Peyer's patch (tissue), 4 donors: ENCODE measurements around the gene DRG2. TPM values are rescaled to one million over a fixed set of nuclear protein-coding genes. Genes with fewer than 3 reads are reported as not detected.

Experiments
- DNase-seq, 3 donors: peaks; one replicate each; pipeline ENCODE4 v3.0.0-alpha.2; 2017 to 2019
- H3K27ac ChIP-seq, 4 donors: fragments of 200-600 bp; sonication (generic); one replicate each; pipeline ENCODE4 v1.5.1; 2016 to 2019
- H3K27me3 ChIP-seq, 2 donors: fragments of 200-600 bp; sonication (generic); one replicate each; pipeline ENCODE4 v1.5.1; 2019
- H3K36me3 ChIP-seq, 3 donors: fragments of 200-600 bp; sonication (generic); one replicate each; pipeline ENCODE4 v1.5.1; 2016 to 2019
- H3K4me1 ChIP-seq, 4 donors: fragments of 200-600 bp; sonication (generic); one replicate each; pipeline ENCODE4 v1.5.1; 2016 to 2019
- H3K4me3 ChIP-seq, 4 donors: fragments of 200-600 bp; sonication (generic); 1 replicate in 3 of 4; 2 replicates in 1 of 4; pipeline ENCODE4 v1.5.1; 2016 to 2019; ENCODE audit warnings: mild to moderate bottlenecking in 1 of 4
- H3K9me3 ChIP-seq, 4 donors: fragments of 200-600 bp; sonication (generic); one replicate each; pipeline ENCODE4 v1.5.1; 2016 to 2019; ENCODE audit warnings: mild to moderate bottlenecking in 1 of 4
- CTCF ChIP-seq, 6 experiments: fragments of 450-650 bp in 4 of 6; fragments of 200-600 bp in 2 of 6; sonication (generic) in 1 of 6; IDR thresholded peaks; one replicate each; pipeline ENCODE4 v1.5.1; 2017 to 2019; ENCODE audit warnings: antibody characterized with exemption in 6 of 6, mild to moderate bottlenecking in 3 of 6, moderate library complexity in 1 of 6
- POLR2A ChIP-seq, 2 donors: fragments of 450-650 bp; IDR thresholded peaks; one replicate each; pipeline ENCODE4 v1.5.1; 2017; ENCODE audit warnings: antibody characterized with exemption in 2 of 2, mild to moderate bottlenecking in 2 of 2, moderate library complexity in 2 of 2
- total RNA-seq, 4 donors: library from RNA; depleted of rRNA; stranded (reverse); fragments of >200 nt; gene quantifications; one replicate each; pipeline ENCODE4 v1.1.0, GENCODE V29; 2016

The DRG2 gene
- total RNA-seq, 4 donors from 2014 or later: 24.0 to 65.2 (median 48.5) TPM

GRCh38 chr17:18115517-18115916, 27.8 kb downstream of the DRG2 start:
- DNase-seq: no peak
- Histone ChIP-seq H3K9me3 (no peaks in the 10 kb centered on the region), H3K36me3 (no peaks in the 10 kb centered on the region)

DNA sequence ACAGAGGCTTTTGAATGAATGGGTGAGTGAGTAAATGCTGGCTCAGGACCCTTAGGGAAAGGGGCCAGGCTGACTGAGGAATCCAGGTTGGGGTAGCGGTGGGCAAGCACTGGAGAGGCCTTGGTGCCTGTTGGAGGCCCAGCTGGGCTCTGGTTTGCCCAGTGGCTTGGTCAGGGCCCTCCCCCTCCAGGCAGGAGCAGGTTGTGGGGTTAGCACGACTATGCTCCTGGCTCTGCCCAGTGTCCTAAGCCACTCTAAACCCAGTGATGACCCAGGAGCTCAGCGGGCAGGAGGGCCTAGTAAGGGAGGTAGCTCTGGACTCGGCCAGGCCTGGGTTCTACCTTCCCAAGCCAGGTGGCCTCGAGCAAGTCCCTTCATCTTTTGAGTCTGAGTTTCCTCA, 28.3 kb downstream of the DRG2 start:
- H3K27ac ChIP-seq: no peak overlapping the region
- no peaks in the 10 kb centered on the region for H3K9me3 ChIP-seq

More at GRCh38 chr17:18115517-18115916, 27.8 kb downstream of the DRG2 start:
- Histone ChIP-seq H3K27ac (no peak overlapping the region), H3K27me3 (no peaks in the 10 kb centered on the region), H3K4me3 (no peak overlapping the region), H3K4me1 (no peaks in the 10 kb centered on the region)
- TF ChIP-seq POLR2A (IDR thresholded peaks at IDR 0.05) (no peak), CTCF (IDR thresholded peaks at IDR 0.05) (no peak)

GRCh38 chr17:18117533-18117932, 29.8 kb downstream of the DRG2 start:
- Histone ChIP-seq H3K36me3 (no peaks in the 10 kb centered on the region), H3K27me3 (no peaks in the 10 kb centered on the region), H3K9me3 (no peaks in the 10 kb centered on the region), H3K4me1 (no peaks in the 10 kb centered on the region), H3K27ac (no peak overlapping the region), H3K4me3 (no peak overlapping the region)
- no peak for TF ChIP-seq CTCF (IDR thresholded peaks at IDR 0.05)
- TF ChIP-seq POLR2A (IDR thresholded peaks at IDR 0.05): no peak
- no peak for DNase-seq

More for the DNA sequence above, 28.3 kb downstream of the DRG2 start:
- no peaks in the 10 kb centered on the region for H3K36me3 ChIP-seq
- no peaks in the 10 kb centered on the region for H3K4me1 ChIP-seq
- no peak overlapping the region for H3K4me3 ChIP-seq
- no peak for DNase-seq
- TF ChIP-seq POLR2A (IDR thresholded peaks at IDR 0.05) (no peak), CTCF (IDR thresholded peaks at IDR 0.05) (no peak)
- H3K27me3 ChIP-seq: no peaks in the 10 kb centered on the region

- Histone ChIP-seq H3K9me3 (no peaks in the 10 kb centered on the region), H3K27me3 (no peaks in the 10 kb centered on the region), H3K36me3 (no peaks in the 10 kb centered on the region), H3K4me3 (no peak overlapping the region), H3K4me1 (no peaks in the 10 kb centered on the region), H3K27ac (no peak overlapping the region)
- TF ChIP-seq CTCF (IDR thresholded peaks at IDR 0.05) (no peak), POLR2A (IDR thresholded peaks at IDR 0.05) (no peak)
- no peak for DNase-seq
Observed at GRCh38 chr17:18117982-18118975, 30.5 kb downstream of the DRG2 start.

DNA sequence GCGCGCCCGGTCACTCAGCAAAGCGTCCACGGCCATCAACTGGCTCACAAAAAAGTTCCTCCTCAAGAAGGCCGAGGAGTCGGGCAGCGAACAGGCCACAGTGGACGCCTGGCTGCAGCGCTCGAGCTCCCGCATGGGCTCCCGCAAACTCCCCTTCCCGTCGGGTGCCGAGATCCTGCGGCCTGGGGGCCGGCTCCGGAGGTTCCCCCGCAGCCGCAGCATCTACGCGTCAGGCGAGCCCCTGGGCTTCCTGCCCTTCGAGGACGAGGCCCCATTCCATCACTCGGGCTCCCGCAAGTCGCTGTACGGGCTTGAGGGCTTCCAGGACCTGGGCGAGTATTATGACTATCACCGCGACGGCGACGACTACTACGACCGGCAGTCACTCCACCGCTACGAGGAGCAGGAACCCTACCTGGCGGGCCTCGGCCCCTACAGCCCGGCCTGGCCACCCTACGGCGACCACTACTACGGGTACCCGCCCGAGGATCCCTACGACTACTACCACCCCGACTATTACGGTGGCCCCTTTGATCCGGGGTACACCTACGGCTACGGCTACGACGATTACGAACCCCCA, 31.5 kb downstream of the DRG2 start:
- Histone ChIP-seq H3K4me3 (no peak overlapping the region), H3K27me3 (no peaks in the 10 kb centered on the region), H3K4me1 (no peaks in the 10 kb centered on the region), H3K36me3 (no peaks in the 10 kb centered on the region), H3K27ac (no peak overlapping the region), H3K9me3 (no peaks in the 10 kb centered on the region)
- TF ChIP-seq CTCF (IDR thresholded peaks at IDR 0.05): no peak
- TF ChIP-seq POLR2A (IDR thresholded peaks at IDR 0.05): no peak
- no peak for DNase-seq
